ENCODE data around the gene SLC13A2.

DNA sequence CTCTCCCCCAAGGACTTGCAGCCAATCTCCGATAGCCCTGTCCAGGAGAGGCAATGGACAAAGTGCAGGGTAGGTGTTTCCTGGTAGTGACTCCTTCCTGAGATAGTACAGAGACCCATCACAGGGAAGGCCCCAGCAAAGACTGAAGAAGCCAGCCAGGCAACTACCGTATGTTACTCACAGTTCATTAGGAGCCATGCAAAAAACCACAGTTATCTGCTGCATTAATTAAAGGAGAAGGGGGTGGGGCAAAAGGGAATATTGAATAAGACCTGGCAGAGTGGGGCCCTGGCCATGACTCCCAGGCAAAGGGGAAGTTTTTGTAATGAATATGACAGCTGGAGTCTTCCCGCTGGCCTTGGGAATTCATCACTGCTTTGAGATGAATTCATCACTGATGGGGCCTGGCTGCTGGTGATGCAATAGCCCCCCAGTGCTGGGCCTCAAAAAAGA is 2.5 kb upstream of the SLC13A2 start:
- TF ChIP-seq, protein P1, sequence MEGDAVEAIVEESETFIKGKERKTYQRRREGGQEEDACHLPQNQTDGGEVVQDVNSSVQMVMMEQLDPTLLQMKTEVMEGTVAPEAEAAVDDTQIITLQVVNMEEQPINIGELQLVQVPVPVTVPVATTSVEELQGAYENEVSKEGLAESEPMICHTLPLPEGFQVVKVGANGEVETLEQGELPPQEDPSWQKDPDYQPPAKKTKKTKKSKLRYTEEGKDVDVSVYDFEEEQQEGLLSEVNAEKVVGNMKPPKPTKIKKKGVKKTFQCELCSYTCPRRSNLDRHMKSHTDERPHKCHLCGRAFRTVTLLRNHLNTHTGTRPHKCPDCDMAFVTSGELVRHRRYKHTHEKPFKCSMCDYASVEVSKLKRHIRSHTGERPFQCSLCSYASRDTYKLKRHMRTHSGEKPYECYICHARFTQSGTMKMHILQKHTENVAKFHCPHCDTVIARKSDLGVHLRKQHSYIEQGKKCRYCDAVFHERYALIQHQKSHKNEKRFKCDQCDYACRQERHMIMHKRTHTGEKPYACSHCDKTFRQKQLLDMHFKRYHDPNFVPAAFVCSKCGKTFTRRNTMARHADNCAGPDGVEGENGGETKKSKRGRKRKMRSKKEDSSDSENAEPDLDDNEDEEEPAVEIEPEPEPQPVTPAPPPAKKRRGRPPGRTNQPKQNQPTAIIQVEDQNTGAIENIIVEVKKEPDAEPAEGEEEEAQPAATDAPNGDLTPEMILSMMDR (IDR thresholded peaks at IDR 0.05): no peak
- TF ChIP-seq POLR2A (IDR thresholded peaks at IDR 0.05): no peak

All from right lobe of liver (tissue), 4 donors.